GM12878 (cell line): ENCODE results near the gene BTBD7. TPM values are rescaled to one million over a fixed set of nuclear protein-coding genes. Genes with fewer than 3 reads are reported as not detected.

Source experiments
- ATAC-seq: fragments of 200-7000 bp; cut with Tn5 transposase; 3 replicates; pipeline ENCODE4 v1.9.1; 2020; ENCODE audit warnings: mild to moderate bottlenecking, moderate library complexity
- BruUV-seq: library from RNA; stranded (reverse); fragments of 400-500 nt; replicated peaks from 2 replicates; lab custom pipeline; 2021; lab: Mats Ljungman, UMichigan
- CTCF ChIA-PET: fragments of 300-600 bp; sonication (Branson Sonifier 250); formaldehyde crosslinking; extraction: SDS; loops from one replicate; lab custom pipeline; 2021; ENCODE audit warnings: inconsistent platforms; lab: Yijun Ruan, JAX
- POLR2A ChIA-PET: fragments of 350-600 bp; formaldehyde crosslinking; extraction: SDS; loops from one replicate; lab custom pipeline; 2021; ENCODE audit warnings: inconsistent platforms; lab: Charles Lee
- RAD21 ChIA-PET: fragments of 300-600 bp; sonication (Branson Sonifier 250); formaldehyde crosslinking; loops from one replicate; lab custom pipeline; 2023; ENCODE audit warnings: antibody characterized with exemption; ENCODE audit not compliant: unreplicated experiment; lab: Charles Lee
- SMC1A ChIA-PET: fragments of 300-600 bp; sonication (Branson Sonifier 250); formaldehyde crosslinking; loops from one replicate; lab custom pipeline; 2023; ENCODE audit not compliant: unreplicated experiment, uncharacterized antibody; lab: Charles Lee
- DNase-seq: peaks from one replicate; pipeline ENCODE4 v3.0.0-alpha.2; 2011; ENCODE audit warnings: low read depth, low spot score
- FAIRE-seq: peaks from 3 replicates; lab custom pipeline; 2011; peaks lifted over from hg19 to GRCh38; lab: Jason Lieb, UNC
- H2AFZ ChIP-seq: 2 replicates; pipeline ENCODE4 v1.6.0; 2011; ENCODE audit warnings: low read depth, low read length, control low read depth; ENCODE audit not compliant: control insufficient read depth
- H3K27ac ChIP-seq: 2 replicates; pipeline ENCODE4 v1.5.1; 2011; ENCODE audit warnings: control low read depth; ENCODE audit not compliant: control insufficient read depth, insufficient read depth
- H3K27me3 ChIP-seq, 2 experiments: replicated peaks in 1 of 2; 2 replicates each; pipeline versions ENCODE4 v1.6.0 to v1.6.1; 2011; ENCODE audit warnings: low read length in 1 of 2; ENCODE audit not compliant: control insufficient read depth in 2 of 2, insufficient read depth in 2 of 2
- H3K36me3 ChIP-seq, 2 experiments: 2 replicates each; pipeline ENCODE4 v1.5.1; 2011; ENCODE audit warnings: low read length in 1 of 2; ENCODE audit not compliant: control insufficient read depth in 2 of 2, insufficient read depth in 2 of 2
- H3K4me1 ChIP-seq: 2 replicates; pipeline ENCODE4 v1.6.1; 2011; ENCODE audit warnings: mild to moderate bottlenecking, low read length, moderate library complexity, mixed read lengths; ENCODE audit not compliant: control insufficient read depth, insufficient read depth
- H3K4me2 ChIP-seq: 2 replicates; pipeline ENCODE4 v1.6.0; 2011; ENCODE audit warnings: control low read depth; ENCODE audit not compliant: control insufficient read depth, insufficient read depth
- H3K4me3 ChIP-seq: fragments of 200-600 bp; sonication (generic); 2 replicates; pipeline ENCODE4 v1.5.1; 2016
- H3K79me2 ChIP-seq: 2 replicates; pipeline ENCODE4 v1.6.0; 2011; ENCODE audit warnings: low read length; ENCODE audit not compliant: control insufficient read depth, insufficient read depth
- H3K9ac ChIP-seq: 2 replicates; pipeline ENCODE4 v1.8.0; 2011; ENCODE audit warnings: low read length, control low read depth, mixed read lengths; ENCODE audit not compliant: control insufficient read depth, insufficient read depth
- H3K9me3 ChIP-seq: replicated peaks from 3 replicates; pipeline ENCODE4 v1.5.1; 2011; ENCODE audit warnings: mild to moderate bottlenecking, low read length; ENCODE audit not compliant: control insufficient read depth, insufficient read depth
- H4K20me1 ChIP-seq: 2 replicates; pipeline ENCODE4 v1.6.0; 2011; ENCODE audit not compliant: control insufficient read depth, insufficient read depth
- BMI1 ChIP-seq: fragments of 450-650 bp; IDR thresholded peaks from 2 replicates; pipeline ENCODE4 v1.6.1; 2016; ENCODE audit warnings: mild to moderate bottlenecking, moderate library complexity, borderline replicate concordance
- CREM ChIP-seq: IDR thresholded peaks from 2 replicates; pipeline ENCODE4 v1.6.1; 2014; ENCODE audit warnings: antibody characterized with exemption, low read depth
- HCFC1 ChIP-seq: fragments of 150-350 bp; IDR thresholded peaks from 2 replicates; pipeline ENCODE4 v1.6.1; 2014; ENCODE audit warnings: low read length
- IKZF2 ChIP-seq, 2 experiments: fragments of 450-650 bp; IDR thresholded peaks; 2 replicates each; pipeline ENCODE4 v1.6.1; 2017; ENCODE audit warnings: mild to moderate bottlenecking in 2 of 2, moderate library complexity in 2 of 2
- MTA3 ChIP-seq: IDR thresholded peaks from 2 replicates; pipeline ENCODE4 v1.6.1; 2012; ENCODE audit warnings: low read length, inconsistent platforms, borderline replicate concordance
- MXI1 ChIP-seq: fragments of 150-350 bp; IDR thresholded peaks from 2 replicates; pipeline ENCODE4 v1.6.1; 2011; ENCODE audit warnings: low read depth, mild to moderate bottlenecking, inconsistent platforms, low read length, improper control_type of control experiment
- NKRF ChIP-seq: fragments of 450-650 bp; conservative IDR thresholded peaks from 2 replicates; pipeline ENCODE4 v1.6.1; 2017; ENCODE audit warnings: mild to moderate bottlenecking, moderate library complexity
- ZBED1 ChIP-seq: IDR thresholded peaks from 2 replicates; pipeline ENCODE4 v1.6.1; 2016; ENCODE audit warnings: borderline replicate concordance
- WGBS: methylation state at CpG from one replicate; pipeline ENCODE4 v1.1.6; 2016; ENCODE audit warnings: low lambda C conversion rate; ENCODE audit not compliant: insufficient replicate concordance, insufficient coverage; ENCODE audit errors: missing lambda C conversion rate; 5-methylcytosine and 5-hydroxymethylcytosine counted together
- in situ Hi-C: fragments of 300-500 bp; cut with MboI; formaldehyde crosslinking; loops from 9 replicates; pipeline ENCODE4 v1.14.3; 2018; ENCODE audit warnings: mixed read lengths
- intact Hi-C: fragments of 100-400 bp; cut with micrococcal nuclease; formaldehyde crosslinking; loops from one replicate; pipeline ENCODE4 v1.14.2; 2022; ENCODE audit not compliant: unreplicated experiment
- polyA plus RNA-seq, 11 experiments: library from polyadenylated mRNA; depleted of rRNA in 4 of 11; unstranded in 6 of 11; stranded (reverse) in 5 of 11; fragments of >200 nt; fragmentation: Nextera tagmentation in 4 of 11; fragmentation: Illumina TruSeq in 1 of 11; extraction: Ambion mirVana in 4 of 11; extraction: Trizol in 1 of 11; gene quantifications; 1 replicate in 1 of 11; 2 replicates in 10 of 11; pipeline versions ENCODE4 v1.2.1 to v1.2.3, GENCODE V29; 2011 to 2016; ENCODE audit warnings: inconsistent platforms in 2 of 11, missing spikeins in 2 of 11, low read depth in 1 of 11
- total RNA-seq, 4 experiments: library from RNA; depleted of rRNA in 3 of 4; stranded (reverse); fragments of >200 nt in 3 of 4; fragmentation: Illumina TruSeq in 1 of 4; extraction: Trizol in 1 of 4; gene quantifications; 2 replicates each; pipeline versions ENCODE4 v1.2.1 to v1.2.3, GENCODE V29; 2013 to 2021
- TF ChIP-seq, protein P1 (sequence below): IDR thresholded peaks from 2 replicates; pipeline ENCODE4 v1.6.1; 2011; ENCODE audit warnings: low read depth, mild to moderate bottlenecking, low read length, moderate library complexity, borderline replicate concordance; ENCODE audit errors: extremely low read depth
- TF ChIP-seq, protein P2 (sequence below): IDR thresholded peaks from 2 replicates; pipeline ENCODE4 v1.6.1; 2012; ENCODE audit warnings: mild to moderate bottlenecking, low read depth, low read length

BTBD7 gene
- total and polyA plus RNA-seq, 10 of the 15 experiments (the other 5 are each of a cell fraction or from before 2014, with no cell fraction given): 3.6 to 17.0 (median 9.6) TPM

- TF ChIP-seq CREM (peak; percentile 89), MXI1 (peak; percentile 88)
Measured at GRCh38 chr14:93206793-93207467, 125.9 kb downstream of the BTBD7 start, which contains the start of the genes GON7 and UBR7 (continued).

DNA sequence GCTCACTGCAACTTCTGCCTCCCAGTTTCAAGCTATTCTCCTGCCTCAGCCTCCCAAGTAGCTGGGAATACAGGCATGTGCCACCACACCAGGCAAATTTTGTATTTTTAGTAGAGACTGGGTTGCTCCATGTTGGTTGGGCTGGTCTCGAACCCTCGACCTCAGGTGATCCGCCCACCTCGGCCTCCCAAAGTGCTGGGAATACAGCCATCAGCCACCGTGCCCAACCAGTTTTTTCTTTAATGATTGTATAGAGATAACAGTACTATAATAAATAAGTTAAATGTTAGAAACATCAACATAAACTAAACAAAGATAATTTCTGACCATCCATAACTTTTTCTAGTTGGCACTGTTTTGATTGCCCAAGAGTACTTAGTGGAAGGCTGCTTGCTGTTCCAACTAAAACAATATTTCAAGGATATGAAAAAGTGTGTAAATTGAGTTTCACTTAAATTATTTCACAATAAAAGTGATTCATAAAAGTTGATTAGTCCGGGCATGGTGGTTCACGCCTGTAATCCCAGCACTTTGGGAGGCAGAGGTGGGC lies 131.6 kb downstream of the BTBD7 start:
- H3K27ac ChIP-seq: no peak overlapping the region
- SMC1A ChIA-PET: no interaction called here
- no peak overlapping the region for H3K4me2 ChIP-seq
- CTCF ChIA-PET: no interaction called here
- H4K20me1 ChIP-seq: no peaks in the 10 kb centered on the region
- no peaks in the 10 kb centered on the region for H3K9me3 ChIP-seq
- peaks cover 27% of the 10 kb centered on the region for H3K79me2 ChIP-seq
- no peak for ATAC-seq
- H2AFZ ChIP-seq: no peak overlapping the region
- TF ChIP-seq IKZF2 (IDR thresholded peaks at IDR 0.05) (no peak), BMI1 (no peak), NKRF (no peak), MTA3 (no peak), ZBED1 (no peak), HCFC1 (no peak)
- TF ChIP-seq, protein P1, sequence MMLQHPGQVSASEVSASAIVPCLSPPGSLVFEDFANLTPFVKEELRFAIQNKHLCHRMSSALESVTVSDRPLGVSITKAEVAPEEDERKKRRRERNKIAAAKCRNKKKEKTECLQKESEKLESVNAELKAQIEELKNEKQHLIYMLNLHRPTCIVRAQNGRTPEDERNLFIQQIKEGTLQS: no peak
- TF ChIP-seq, protein P2, sequence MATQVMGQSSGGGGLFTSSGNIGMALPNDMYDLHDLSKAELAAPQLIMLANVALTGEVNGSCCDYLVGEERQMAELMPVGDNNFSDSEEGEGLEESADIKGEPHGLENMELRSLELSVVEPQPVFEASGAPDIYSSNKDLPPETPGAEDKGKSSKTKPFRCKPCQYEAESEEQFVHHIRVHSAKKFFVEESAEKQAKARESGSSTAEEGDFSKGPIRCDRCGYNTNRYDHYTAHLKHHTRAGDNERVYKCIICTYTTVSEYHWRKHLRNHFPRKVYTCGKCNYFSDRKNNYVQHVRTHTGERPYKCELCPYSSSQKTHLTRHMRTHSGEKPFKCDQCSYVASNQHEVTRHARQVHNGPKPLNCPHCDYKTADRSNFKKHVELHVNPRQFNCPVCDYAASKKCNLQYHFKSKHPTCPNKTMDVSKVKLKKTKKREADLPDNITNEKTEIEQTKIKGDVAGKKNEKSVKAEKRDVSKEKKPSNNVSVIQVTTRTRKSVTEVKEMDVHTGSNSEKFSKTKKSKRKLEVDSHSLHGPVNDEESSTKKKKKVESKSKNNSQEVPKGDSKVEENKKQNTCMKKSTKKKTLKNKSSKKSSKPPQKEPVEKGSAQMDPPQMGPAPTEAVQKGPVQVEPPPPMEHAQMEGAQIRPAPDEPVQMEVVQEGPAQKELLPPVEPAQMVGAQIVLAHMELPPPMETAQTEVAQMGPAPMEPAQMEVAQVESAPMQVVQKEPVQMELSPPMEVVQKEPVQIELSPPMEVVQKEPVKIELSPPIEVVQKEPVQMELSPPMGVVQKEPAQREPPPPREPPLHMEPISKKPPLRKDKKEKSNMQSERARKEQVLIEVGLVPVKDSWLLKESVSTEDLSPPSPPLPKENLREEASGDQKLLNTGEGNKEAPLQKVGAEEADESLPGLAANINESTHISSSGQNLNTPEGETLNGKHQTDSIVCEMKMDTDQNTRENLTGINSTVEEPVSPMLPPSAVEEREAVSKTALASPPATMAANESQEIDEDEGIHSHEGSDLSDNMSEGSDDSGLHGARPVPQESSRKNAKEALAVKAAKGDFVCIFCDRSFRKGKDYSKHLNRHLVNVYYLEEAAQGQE: no peak
- no peaks in the 10 kb centered on the region for H3K4me1 ChIP-seq
- H3K9ac ChIP-seq: no peak overlapping the region
- intact Hi-C loops (no loop called here), in situ Hi-C loops (no loop called here)
- WGBS: 84% methylated on average over 7 of the region's 7 CpGs
- POLR2A ChIA-PET: no interaction called here
- no peak for FAIRE-seq
- RAD21 ChIA-PET: no interaction called here
- H3K36me3 ChIP-seq: no peaks in the 10 kb centered on the region; a peak in 1 of 4 replicates
- H3K4me3 ChIP-seq: no peak overlapping the region
- BruUV-seq: no TSS peak
- H3K27me3 ChIP-seq: no peaks in the 10 kb centered on the region
- DNase-seq: no peak
